Neural progenitor cell (in vitro differentiated cells): ENCODE measurements around the gene ADTRP. TPM values are rescaled to one million over a fixed set of nuclear protein-coding genes. Genes with fewer than 3 reads are reported as not detected.

Experiments
- DNase-seq: peaks from one replicate; pipeline ENCODE4 v3.0.0-alpha.2; 2016; ENCODE audit warnings: low spot score
- H2AFZ ChIP-seq: fragments of 200-600 bp; sonication (generic); replicated peaks from 2 replicates; pipeline ENCODE4 v1.6.1; 2016; ENCODE audit warnings: antibody characterized with exemption
- H3F3A ChIP-seq: fragments of 200-600 bp; sonication (generic); 2 replicates; pipeline ENCODE4 v1.6.1; 2016; ENCODE audit warnings: antibody characterized with exemption, low read depth
- H3K27ac ChIP-seq: fragments of 200-600 bp; sonication (generic); 2 replicates; pipeline ENCODE4 v1.5.1; 2016; ENCODE audit warnings: mild to moderate bottlenecking
- H3K27me3 ChIP-seq: fragments of 200-600 bp; sonication (generic); 2 replicates; pipeline ENCODE4 v1.6.1; 2016; ENCODE audit warnings: mild to moderate bottlenecking, moderate library complexity
- H3K36me3 ChIP-seq: fragments of 200-600 bp; sonication (generic); 2 replicates; pipeline ENCODE4 v1.5.1; 2016
- H3K4me1 ChIP-seq: fragments of 200-600 bp; sonication (generic); 2 replicates; pipeline ENCODE4 v1.6.1; 2016; ENCODE audit warnings: mixed run types
- H3K4me2 ChIP-seq: fragments of 200-600 bp; sonication (generic); 2 replicates; pipeline ENCODE4 v1.6.1; 2016
- H3K4me3 ChIP-seq: fragments of 200-600 bp; sonication (generic); 2 replicates; pipeline ENCODE4 v1.5.1; 2016
- H3K79me2 ChIP-seq: fragments of 200-600 bp; sonication (generic); 2 replicates; pipeline ENCODE4 v1.6.1; 2016; ENCODE audit warnings: low read depth
- H3K9ac ChIP-seq: fragments of 200-600 bp; sonication (generic); 2 replicates; pipeline ENCODE4 v1.6.1; 2016
- H3K9me3 ChIP-seq: fragments of 200-600 bp; sonication (generic); 2 replicates; pipeline ENCODE4 v1.5.1; 2016; ENCODE audit warnings: low read depth
- H4K20me1 ChIP-seq: fragments of 200-600 bp; sonication (generic); 2 replicates; pipeline ENCODE4 v1.6.1; 2016; ENCODE audit warnings: low read depth
- H3K27ac Mint-ChIP-seq: 3 replicates; pipeline ENCODE4 v1.8.0; 2021; ENCODE audit warnings: mixed read lengths
- H3K27me3 Mint-ChIP-seq: 2 replicates; pipeline ENCODE4 v1.8.0; 2022; ENCODE audit warnings: low read depth, mild to moderate bottlenecking, inconsistent platforms, moderate library complexity, mixed read lengths; ENCODE audit not compliant: insufficient read depth
- H3K36me3 Mint-ChIP-seq: 3 replicates; pipeline ENCODE4 v1.8.0; 2021; ENCODE audit warnings: mixed read lengths
- H3K4me1 Mint-ChIP-seq: 3 replicates; pipeline ENCODE4 v1.8.0; 2021; ENCODE audit warnings: mixed read lengths
- H3K4me3 Mint-ChIP-seq: 3 replicates; pipeline ENCODE4 v1.8.0; 2021; ENCODE audit warnings: mild to moderate bottlenecking, moderate library complexity, mixed read lengths
- H3K9me3 Mint-ChIP-seq: 3 replicates; pipeline ENCODE4 v1.8.0; 2020; ENCODE audit warnings: mixed read lengths
- CTCF ChIP-seq: fragments of 200-600 bp; sonication (generic); IDR thresholded peaks from 2 replicates; pipeline ENCODE4 v1.5.1; 2017; ENCODE audit warnings: antibody characterized with exemption, mild to moderate bottlenecking
- EZH2 ChIP-seq: fragments of 200-600 bp; sonication (generic); IDR thresholded peaks from 2 replicates; pipeline ENCODE4 v1.6.1; 2017; ENCODE audit warnings: antibody characterized with exemption, mild to moderate bottlenecking, moderate library complexity
- EZH2phosphoT487 ChIP-seq: fragments of 200-600 bp; sonication (generic); IDR thresholded peaks from 2 replicates; pipeline ENCODE4 v1.6.1; 2017; ENCODE audit warnings: antibody characterized with exemption
- total RNA-seq: library from RNA; depleted of rRNA; stranded (reverse); fragments of >200 nt; gene quantifications from 2 replicates; pipeline ENCODE4 v1.2.3, GENCODE V29; 2015; ENCODE audit warnings: low replicate concordance

Gene ADTRP
- total RNA-seq, 1 donor from 2014 or later: not detected

GRCh38 chr6:11795403-11795802 lies 16.8 kb upstream of the ADTRP start:
- no peak overlapping the region for H3K4me3 Mint-ChIP-seq
- Histone ChIP-seq H2AFZ (no peak overlapping the region), H3K36me3 (no peaks in the 10 kb centered on the region), H3F3A (no peaks in the 10 kb centered on the region), H3K9me3 (no peaks in the 10 kb centered on the region), H3K4me1 (peaks cover 9% of the 10 kb centered on the region), H4K20me1 (no peaks in the 10 kb centered on the region), H3K27me3 (no peaks in the 10 kb centered on the region), H3K79me2 (no peaks in the 10 kb centered on the region), H3K27ac (no peak overlapping the region), H3K4me2 (no peak overlapping the region), H3K9ac (no peak overlapping the region), H3K4me3 (no peak overlapping the region)
- peaks cover 9% of the 10 kb centered on the region for H3K9me3 Mint-ChIP-seq
- H3K4me1 Mint-ChIP-seq: peaks cover 9% of the 10 kb centered on the region
- no peak overlapping the region for H3K27ac Mint-ChIP-seq
- H3K27me3 Mint-ChIP-seq: peaks cover 3% of the 10 kb centered on the region
- no peak for TF ChIP-seq CTCF
- TF ChIP-seq EZH2: no peak
- TF ChIP-seq EZH2phosphoT487: no peak
- DNase-seq: no peak
- H3K36me3 Mint-ChIP-seq: peaks cover 4% of the 10 kb centered on the region

- no peak overlapping the region for H3K27ac ChIP-seq
- Mint-ChIP-seq H3K36me3 (peaks cover 4% of the 10 kb centered on the region), H3K27me3 (peaks cover 3% of the 10 kb centered on the region)
Observed at GRCh38 chr6:11793277-11793676, 14.7 kb upstream of the ADTRP start.

GRCh38 chr6:11791354-11792107 lies 12.9 kb upstream of the ADTRP start:
- H3K27ac Mint-ChIP-seq: no peak overlapping the region
- Histone ChIP-seq H3K9ac (no peak overlapping the region), H3K36me3 (no peaks in the 10 kb centered on the region), H3K4me3 (no peak overlapping the region), H3K4me1 (peaks cover 9% of the 10 kb centered on the region), H3K4me2 (no peak overlapping the region), H4K20me1 (no peaks in the 10 kb centered on the region), H2AFZ (no peak overlapping the region), H3K27ac (no peak overlapping the region), H3K9me3 (no peaks in the 10 kb centered on the region), H3K79me2 (no peaks in the 10 kb centered on the region), H3F3A (no peaks in the 10 kb centered on the region), H3K27me3 (no peaks in the 10 kb centered on the region)
- H3K4me3 Mint-ChIP-seq: no peak overlapping the region
- peaks cover 4% of the 10 kb centered on the region for H3K4me1 Mint-ChIP-seq
- TF ChIP-seq EZH2phosphoT487 (no peak), EZH2 (no peak), CTCF (no peak)
- no peak for DNase-seq
- H3K36me3 Mint-ChIP-seq: peaks cover 4% of the 10 kb centered on the region
- H3K27me3 Mint-ChIP-seq: peaks cover 2% of the 10 kb centered on the region
- peaks cover 9% of the 10 kb centered on the region for H3K9me3 Mint-ChIP-seq

More at GRCh38 chr6:11793277-11793676, 14.7 kb upstream of the ADTRP start:
- Mint-ChIP-seq H3K4me1 (peaks cover 7% of the 10 kb centered on the region), H3K9me3 (peaks cover 9% of the 10 kb centered on the region), H3K27ac (no peak overlapping the region), H3K4me3 (no peak overlapping the region)
- H3F3A ChIP-seq: no peaks in the 10 kb centered on the region
- peaks cover 9% of the 10 kb centered on the region for H3K4me1 ChIP-seq
- H3K9ac ChIP-seq: no peak overlapping the region
- H3K27me3 ChIP-seq: no peaks in the 10 kb centered on the region
- H2AFZ ChIP-seq: no peak overlapping the region
- no peak overlapping the region for H3K4me3 ChIP-seq
- no peaks in the 10 kb centered on the region for H3K9me3 ChIP-seq
- H4K20me1 ChIP-seq: no peaks in the 10 kb centered on the region
- DNase-seq: no peak
- no peak overlapping the region for H3K4me2 ChIP-seq
- TF ChIP-seq EZH2phosphoT487: no peak
- no peak for TF ChIP-seq EZH2
- no peak for TF ChIP-seq CTCF
- no peaks in the 10 kb centered on the region for H3K79me2 ChIP-seq
- H3K36me3 ChIP-seq: no peaks in the 10 kb centered on the region
